TTC549 (cell line): Measurements from ENCODE around the gene DEK.
"Not testable (repeated sequence)": the region's sequence is repeated elsewhere in the genome, so short reads cannot be mapped to it uniquely, and the experiment has no call there.

ENCODE experiments used
- FAIRE-seq: peaks from 2 replicates; lab custom pipeline; 2012; peaks lifted over from hg19 to GRCh38; lab: Jason Lieb, UNC

The DEK gene, protein sequence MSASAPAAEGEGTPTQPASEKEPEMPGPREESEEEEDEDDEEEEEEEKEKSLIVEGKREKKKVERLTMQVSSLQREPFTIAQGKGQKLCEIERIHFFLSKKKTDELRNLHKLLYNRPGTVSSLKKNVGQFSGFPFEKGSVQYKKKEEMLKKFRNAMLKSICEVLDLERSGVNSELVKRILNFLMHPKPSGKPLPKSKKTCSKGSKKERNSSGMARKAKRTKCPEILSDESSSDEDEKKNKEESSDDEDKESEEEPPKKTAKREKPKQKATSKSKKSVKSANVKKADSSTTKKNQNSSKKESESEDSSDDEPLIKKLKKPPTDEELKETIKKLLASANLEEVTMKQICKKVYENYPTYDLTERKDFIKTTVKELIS

GRCh38 chr6:18264219-18264922 lies at the start of gene DEK:
TSS of gene DEK (minus strand) at chr6:18264530. CDS start at chr6:18263987, 543 bp downstream.
- FAIRE-seq, result no peak

- FAIRE-seq, result no peak
Observed at GRCh38 chr6:18312368-18312767, 48.0 kb upstream of the DEK start.

DNA sequence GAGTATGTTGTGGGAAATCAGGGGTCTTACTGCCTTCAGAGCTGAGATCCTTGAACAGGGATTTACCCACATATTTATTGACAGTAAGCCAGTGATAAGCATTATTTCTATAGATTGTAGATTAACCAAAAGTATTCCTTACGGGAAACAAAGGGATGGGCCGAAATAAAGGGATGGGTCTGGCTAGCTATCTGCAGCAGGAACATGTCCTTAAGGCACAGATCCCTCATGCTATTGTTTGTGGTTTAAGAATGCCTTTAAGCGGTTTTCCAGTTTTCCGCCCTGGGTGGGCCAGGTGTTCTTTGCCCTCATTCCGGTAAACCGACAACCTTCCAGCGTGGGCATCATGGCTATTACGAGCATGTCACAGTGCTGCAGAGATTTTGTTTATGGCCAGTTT lies 45.7 kb upstream of the DEK start:
- not testable (repeated sequence) for FAIRE-seq

DNA sequence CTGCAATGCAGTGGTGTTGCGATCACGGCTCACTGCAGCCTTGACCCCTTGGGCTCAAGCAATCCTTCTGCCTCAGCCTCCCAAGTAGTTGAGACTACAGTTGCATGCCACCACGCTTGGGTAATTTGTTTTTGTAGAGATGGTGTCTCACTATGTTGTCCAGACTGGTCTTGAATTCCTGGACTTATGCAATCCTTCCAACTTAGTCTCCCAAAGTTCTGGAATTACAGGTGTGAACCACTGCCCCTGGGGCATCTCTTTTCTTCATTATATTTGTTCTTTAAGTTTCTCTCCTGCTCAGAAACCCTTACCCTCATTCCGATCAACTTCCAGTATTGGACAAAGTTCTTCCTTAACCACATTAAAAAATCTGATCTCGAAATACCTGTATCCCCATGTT lies 44.7 kb upstream of the DEK start:
- no peak for FAIRE-seq

- no peak for FAIRE-seq
Observed at GRCh38 chr6:18308070-18308735, 43.9 kb upstream of the DEK start.

DNA sequence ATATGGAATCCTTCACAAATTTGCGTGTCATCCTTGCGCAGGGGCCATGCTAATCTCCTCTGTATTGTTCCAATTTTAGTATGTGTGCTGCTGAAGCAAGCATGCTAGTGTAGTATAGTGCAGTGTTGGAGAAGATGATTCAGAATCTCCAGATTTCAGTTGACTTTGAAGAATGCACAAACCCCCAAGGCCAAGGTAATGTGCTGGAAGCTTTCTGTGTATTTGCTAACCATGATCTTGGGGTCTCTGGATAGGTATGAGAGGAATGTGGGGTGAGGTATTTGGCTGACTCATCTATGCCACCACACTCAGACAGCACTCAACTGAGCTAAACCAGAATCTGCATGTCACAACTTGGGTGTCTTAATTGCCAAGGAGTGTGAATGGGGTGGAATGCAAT lies 42.6 kb upstream of the DEK start:
- FAIRE-seq, result no peak

GRCh38 chr6:18302561-18303439 lies 38.5 kb upstream of the DEK start:
- no peak for FAIRE-seq

DNA sequence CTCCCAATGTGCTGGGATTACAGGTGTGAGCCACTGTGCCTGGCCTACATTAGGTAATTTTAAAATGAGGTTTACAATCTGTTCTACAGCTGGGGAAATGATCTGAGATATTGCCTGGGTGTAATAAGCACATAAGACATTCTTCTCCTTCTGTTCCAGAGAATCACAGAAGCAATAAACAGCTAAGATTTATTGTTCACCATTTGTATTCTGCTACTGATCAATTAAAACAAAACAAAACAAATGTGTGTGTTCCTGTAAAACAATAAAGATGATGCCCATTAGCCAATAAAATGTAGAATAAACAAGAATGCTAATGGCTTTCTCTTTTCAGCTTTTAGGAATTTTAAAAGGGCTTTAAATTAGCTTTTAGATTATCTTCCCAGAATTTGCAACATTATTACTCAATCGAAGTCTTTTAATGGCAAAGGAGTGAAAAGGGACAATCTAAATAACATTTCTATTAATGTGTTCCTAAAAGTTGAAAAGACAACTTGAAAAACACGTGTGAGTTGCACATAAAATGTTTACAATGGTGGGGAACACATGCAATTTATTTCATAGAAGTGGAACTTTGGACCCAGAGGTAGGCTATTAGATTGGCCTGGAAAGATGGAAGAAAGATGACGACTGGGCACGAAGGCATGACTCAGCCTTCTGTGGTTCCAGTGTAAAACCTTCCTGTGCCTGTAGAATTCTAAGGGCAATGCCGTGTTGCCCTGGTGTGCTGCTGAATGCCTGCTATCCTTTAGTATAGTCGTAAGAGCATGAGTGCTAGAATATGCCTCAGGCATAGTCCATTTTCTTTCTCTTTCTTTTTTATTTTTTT lies 29.0 kb upstream of the DEK start:
- no peak for FAIRE-seq

DNA sequence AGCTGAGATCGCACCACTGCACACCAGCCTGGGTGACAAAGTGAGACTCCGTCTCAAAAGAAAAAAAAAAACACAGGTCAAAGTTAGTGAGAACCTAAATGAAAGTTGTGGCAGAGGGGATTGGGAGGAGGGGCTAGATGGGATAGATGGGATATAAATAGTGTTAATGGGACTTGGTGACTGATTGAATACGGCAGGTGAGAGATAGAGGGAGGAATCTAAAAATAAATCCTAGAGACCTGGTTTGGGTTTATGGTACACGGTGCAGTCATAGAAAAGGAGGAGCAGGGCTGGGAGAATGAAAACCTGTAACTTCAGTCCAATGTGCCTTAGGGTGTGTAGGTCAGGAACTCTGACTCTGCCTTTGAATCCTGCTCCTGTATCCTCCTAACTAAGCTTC lies 25.0 kb upstream of the DEK start:
- no peak for FAIRE-seq

DNA sequence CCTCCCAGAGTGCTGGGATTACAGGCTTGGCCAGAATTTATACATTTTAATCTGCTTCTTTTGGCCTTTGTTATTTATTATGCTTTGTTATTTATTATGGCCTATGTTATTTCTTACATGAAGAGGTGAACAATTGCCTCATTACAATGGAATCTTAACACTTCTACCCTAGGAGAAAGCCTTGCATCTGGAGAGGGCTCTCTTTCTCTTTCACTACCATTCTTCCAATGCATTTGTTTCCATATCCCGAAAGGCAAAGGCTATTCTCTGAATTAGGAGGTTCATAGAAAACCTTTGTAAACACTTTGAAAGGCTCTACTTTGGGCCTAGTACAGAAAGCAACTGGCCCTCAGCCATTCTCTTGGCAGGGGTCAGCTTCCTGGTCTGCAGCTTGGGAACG lies 19.9 kb upstream of the DEK start:
- no peak for FAIRE-seq

- FAIRE-seq, result no peak
Observed at GRCh38 chr6:18281564-18281963, 17.2 kb upstream of the DEK start.

GRCh38 chr6:18280084-18280483 lies 15.8 kb upstream of the DEK start:
- no peak for FAIRE-seq

- no peak for FAIRE-seq
Observed at GRCh38 chr6:18279422-18279821, 15.1 kb upstream of the DEK start.

DNA sequence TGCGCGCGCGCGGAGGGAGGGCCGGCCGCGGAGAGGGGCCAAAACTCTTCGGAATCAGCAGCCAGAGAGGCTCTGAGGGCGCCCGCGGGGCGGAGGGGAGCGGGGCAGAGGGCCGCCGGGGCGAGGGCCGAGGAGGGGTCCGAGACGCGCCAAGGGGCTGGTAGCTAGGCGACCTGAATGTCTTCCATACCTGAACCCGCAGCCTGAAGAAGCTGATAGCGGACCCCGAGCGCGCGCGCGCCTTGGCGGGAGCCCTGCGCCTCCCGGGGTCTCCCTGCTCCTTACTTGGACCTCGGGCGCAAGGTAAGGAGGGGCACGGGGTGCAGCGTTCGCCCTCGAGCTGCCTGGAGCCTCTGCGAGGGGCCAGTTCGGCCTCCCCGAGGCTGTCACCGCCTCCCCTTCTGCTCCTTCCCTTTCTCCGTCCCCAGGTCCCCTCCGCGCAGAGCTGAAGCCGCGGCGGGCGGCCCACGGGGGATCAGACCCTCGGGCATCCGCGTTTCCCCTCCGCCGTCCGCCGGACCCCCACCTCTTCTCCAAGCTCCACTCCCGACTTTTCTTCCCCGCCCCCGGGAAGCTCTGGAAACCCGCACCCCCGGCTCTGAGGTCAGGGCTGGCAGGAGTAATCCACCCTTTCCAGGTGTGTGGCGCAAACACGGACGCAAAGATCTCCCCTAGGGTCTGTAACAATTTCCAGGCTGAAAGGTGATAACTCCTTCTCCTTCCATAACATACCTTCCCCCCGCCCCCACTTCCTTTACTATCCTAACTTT lies 13.1 kb upstream of the DEK start:
- FAIRE-seq, result no peak

- FAIRE-seq, result no peak
Observed at GRCh38 chr6:18276610-18277236, 12.4 kb upstream of the DEK start.

DNA sequence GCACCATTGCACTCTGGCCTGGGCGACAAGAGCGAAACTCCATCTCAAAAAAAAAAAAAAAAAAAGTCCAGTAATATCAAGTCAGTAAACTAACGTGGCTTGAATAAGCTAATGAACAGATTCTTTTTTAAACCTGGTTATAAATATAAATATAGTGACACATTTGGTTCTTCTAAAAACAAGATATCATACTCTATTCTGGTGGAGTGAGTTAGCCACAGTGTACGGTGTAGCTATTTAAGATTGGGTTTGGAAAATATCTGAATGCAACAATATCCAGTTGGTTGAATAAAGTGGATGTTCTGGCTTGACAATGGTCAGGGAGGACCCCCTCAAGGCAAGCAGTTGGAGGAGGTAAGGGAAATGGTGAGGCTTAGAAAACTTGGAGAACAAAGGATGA lies 5.9 kb upstream of the DEK start:
- FAIRE-seq, result no peak

GRCh38 chr6:18269717-18270116 lies 5.4 kb upstream of the DEK start:
- no peak for FAIRE-seq

DNA sequence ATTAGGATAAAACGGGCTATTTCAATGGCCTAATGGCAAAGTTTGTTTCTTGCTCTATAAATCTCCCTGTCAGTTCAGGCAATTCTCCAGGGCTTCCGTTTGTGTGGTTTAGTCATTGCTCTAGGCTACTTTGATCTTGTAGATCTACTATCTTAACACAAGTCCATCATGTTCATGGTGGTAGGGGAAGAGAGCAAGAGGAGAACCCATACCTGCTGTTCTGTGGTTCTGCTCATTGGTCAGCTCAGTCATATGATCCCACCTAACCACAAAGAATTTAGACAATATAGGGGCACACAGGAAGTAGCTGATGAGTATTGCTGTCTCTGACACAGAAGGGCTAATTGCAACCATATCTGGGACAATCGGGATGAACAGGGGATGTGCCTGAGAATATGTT lies 4.9 kb upstream of the DEK start:
- FAIRE-seq, result no peak

DNA sequence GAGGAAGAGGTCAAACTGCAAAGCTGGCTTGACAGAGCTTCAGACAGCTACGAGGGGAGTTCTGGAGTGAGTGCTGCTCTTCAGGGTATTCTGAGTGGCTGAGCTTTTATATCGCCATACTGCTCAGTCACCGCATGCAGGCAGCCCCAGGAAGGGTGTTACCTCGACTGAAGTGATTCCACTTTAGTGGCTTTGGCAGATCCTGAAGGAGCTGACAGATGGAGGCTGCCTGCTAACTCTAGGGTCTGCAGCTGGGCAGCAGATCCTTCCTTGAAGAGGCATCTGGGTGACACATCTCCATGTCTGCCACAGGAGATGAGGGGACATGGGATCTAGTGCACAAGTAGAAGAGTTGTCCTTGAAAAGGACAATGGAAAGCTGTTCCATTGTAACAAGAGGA lies 3.7 kb upstream of the DEK start:
- FAIRE-seq, result no peak

DNA sequence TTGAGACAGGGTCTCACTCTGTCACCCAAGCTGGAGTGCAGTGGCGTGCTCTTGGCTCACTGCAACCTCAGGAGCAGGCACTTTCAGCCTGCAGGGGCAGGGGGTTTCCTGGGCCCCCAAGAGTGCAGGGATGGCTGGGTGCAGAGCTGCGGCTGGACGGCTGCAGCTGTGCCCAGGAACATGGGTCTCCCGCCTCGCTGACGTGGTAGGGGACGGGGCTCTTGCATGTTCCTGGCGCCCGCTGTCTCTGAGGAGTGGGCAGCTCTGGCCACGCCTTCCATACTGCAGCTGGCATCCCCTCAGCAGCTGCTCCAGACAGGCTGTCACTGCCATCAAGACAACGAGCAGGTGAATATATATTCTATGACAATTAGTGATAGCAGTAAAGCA lies 2.2 kb upstream of the DEK start:
- FAIRE-seq, result no peak
